Body of pancreas (tissue), 4 donors: Measurements from ENCODE around the gene PLEKHG3.

ENCODE experiments used
- POLR2A ChIP-seq, 3 donors: fragments of 450-650 bp; IDR thresholded peaks; one replicate each; pipeline ENCODE4 v1.6.1; 2016; ENCODE audit warnings: antibody characterized with exemption in 3 of 3, mild to moderate bottlenecking in 2 of 3
- TF ChIP-seq, protein P1 (sequence below), 7 experiments: fragments of 450-650 bp in 4 of 7; fragments of 200-600 bp in 3 of 7; sonication (generic) in 3 of 7; IDR thresholded peaks; one replicate each; pipeline ENCODE4 v1.5.1; 2016 to 2019; ENCODE audit warnings: antibody characterized with exemption in 7 of 7

DNA sequence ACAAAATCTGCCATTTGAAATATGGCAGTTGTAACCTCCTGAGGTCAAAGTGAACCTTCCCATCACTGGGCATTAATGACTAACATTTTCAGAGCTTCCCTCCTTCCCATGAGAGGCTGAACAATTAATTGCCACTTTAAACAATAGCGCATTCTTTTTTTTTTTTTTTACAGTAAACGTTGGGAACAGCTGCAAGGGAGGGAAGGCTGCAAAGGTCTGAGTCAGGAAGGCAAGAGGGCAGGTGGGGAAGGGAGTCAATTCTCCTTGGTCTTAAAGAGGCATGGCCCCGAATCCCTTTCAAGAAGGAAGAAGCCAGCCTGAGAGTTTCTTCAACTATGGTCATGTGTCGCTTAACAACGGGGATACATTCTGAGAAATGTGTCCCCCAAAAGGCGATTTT lies 41.0 kb upstream of the PLEKHG3 start:
- no peak for TF ChIP-seq POLR2A (IDR thresholded peaks at IDR 0.05)
- TF ChIP-seq, protein P1, sequence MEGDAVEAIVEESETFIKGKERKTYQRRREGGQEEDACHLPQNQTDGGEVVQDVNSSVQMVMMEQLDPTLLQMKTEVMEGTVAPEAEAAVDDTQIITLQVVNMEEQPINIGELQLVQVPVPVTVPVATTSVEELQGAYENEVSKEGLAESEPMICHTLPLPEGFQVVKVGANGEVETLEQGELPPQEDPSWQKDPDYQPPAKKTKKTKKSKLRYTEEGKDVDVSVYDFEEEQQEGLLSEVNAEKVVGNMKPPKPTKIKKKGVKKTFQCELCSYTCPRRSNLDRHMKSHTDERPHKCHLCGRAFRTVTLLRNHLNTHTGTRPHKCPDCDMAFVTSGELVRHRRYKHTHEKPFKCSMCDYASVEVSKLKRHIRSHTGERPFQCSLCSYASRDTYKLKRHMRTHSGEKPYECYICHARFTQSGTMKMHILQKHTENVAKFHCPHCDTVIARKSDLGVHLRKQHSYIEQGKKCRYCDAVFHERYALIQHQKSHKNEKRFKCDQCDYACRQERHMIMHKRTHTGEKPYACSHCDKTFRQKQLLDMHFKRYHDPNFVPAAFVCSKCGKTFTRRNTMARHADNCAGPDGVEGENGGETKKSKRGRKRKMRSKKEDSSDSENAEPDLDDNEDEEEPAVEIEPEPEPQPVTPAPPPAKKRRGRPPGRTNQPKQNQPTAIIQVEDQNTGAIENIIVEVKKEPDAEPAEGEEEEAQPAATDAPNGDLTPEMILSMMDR (IDR thresholded peaks at IDR 0.05), result no peak
